MCF 10A (cell line): ENCODE measurements around the gene PPIL1. TPM values are rescaled to one million over a fixed set of nuclear protein-coding genes. Genes with fewer than 3 reads are reported as not detected.
A peak's percentile ranks its signal among the peaks of the same experiment; 100 is the strongest.

ENCODE experiments used
- BruUV-seq: library from RNA; stranded (reverse); fragments of 400-500 nt; replicated peaks from 2 replicates; lab custom pipeline; 2021; lab: Mats Ljungman, UMichigan
- CTCF ChIA-PET: fragments of 300-600 bp; sonication (Branson Sonifier 250); formaldehyde crosslinking; extraction: SDS; loops from one replicate; lab custom pipeline; 2021; ENCODE audit warnings: antibody characterized with exemption, inconsistent platforms; lab: Yijun Ruan, JAX
- POLR2A ChIA-PET: fragments of 300-600, 350-650 bp; sonication (Branson Sonifier 250); formaldehyde crosslinking; extraction: SDS; loops from one replicate; lab custom pipeline; 2020; ENCODE audit warnings: antibody characterized with exemption, inconsistent platforms; lab: Yijun Ruan, JAX
- DNase-seq: peaks from one replicate; pipeline ENCODE4 v3.0.0-alpha.2; 2018; ENCODE audit not compliant: unreplicated experiment
- H3K27ac Mint-ChIP-seq: one replicate; pipeline ENCODE4 v1.8.0; 2022; ENCODE audit warnings: mild to moderate bottlenecking, low read depth, mixed read lengths; ENCODE audit not compliant: unreplicated experiment
- H3K27me3 Mint-ChIP-seq: one replicate; pipeline ENCODE4 v1.8.0; 2022; ENCODE audit warnings: mixed read lengths; ENCODE audit not compliant: insufficient read depth, unreplicated experiment
- H3K36me3 Mint-ChIP-seq: one replicate; pipeline ENCODE4 v1.8.0; 2022; ENCODE audit warnings: mild to moderate bottlenecking, moderate library complexity, mixed read lengths; ENCODE audit not compliant: insufficient read depth, unreplicated experiment
- H3K4me1 Mint-ChIP-seq: one replicate; pipeline ENCODE4 v1.8.0; 2022; ENCODE audit warnings: mixed read lengths; ENCODE audit not compliant: insufficient read depth, unreplicated experiment
- H3K4me3 Mint-ChIP-seq: one replicate; pipeline ENCODE4 v1.8.0; 2022; ENCODE audit warnings: mild to moderate bottlenecking, moderate library complexity, mixed read lengths; ENCODE audit not compliant: unreplicated experiment
- H3K9me3 Mint-ChIP-seq: one replicate; pipeline ENCODE4 v1.8.0; 2022; ENCODE audit warnings: mixed read lengths; ENCODE audit not compliant: unreplicated experiment
- CTCF ChIP-seq: fragments of 200-600 bp; IDR thresholded peaks from one replicate; pipeline ENCODE4 v1.8.0; 2022; ENCODE audit warnings: antibody characterized with exemption, mild to moderate bottlenecking; ENCODE audit not compliant: unreplicated experiment
- intact Hi-C: fragments of 100-400 bp; cut with micrococcal nuclease; formaldehyde crosslinking; loops from 2 replicates; pipeline ENCODE4 v1.14.1; 2022
- total RNA-seq: library from RNA; stranded (reverse); gene quantifications from 2 replicates; pipeline ENCODE4 v1.2.3, GENCODE V29; 2022

The PPIL1 gene
- total RNA-seq, 1 experiment from 2014 or later: 54.9 TPM

GRCh38 chr6:36833182-36833789, 41.3 kb downstream of the PPIL1 start:
- Mint-ChIP-seq H3K27me3 (peaks cover 5% of the 10 kb centered on the region), H3K36me3 (no peaks in the 10 kb centered on the region), H3K4me3 (no peak overlapping the region), H3K9me3 (no peaks in the 10 kb centered on the region), H3K27ac (no peak overlapping the region), H3K4me1 (peaks cover 11% of the 10 kb centered on the region)
- intact Hi-C loops: no loop called here
- no peak for TF ChIP-seq CTCF
- no TSS peak for BruUV-seq
- CTCF ChIA-PET: interaction anchor here (0.6 kb wide), 1 partner anchor 531 kb away, joined by 3 read pairs; no protein-coding TSS in a partner anchor
- POLR2A ChIA-PET: interaction anchor here (0.9 kb wide), 1 partner anchor 16 kb away, joined by 3 read pairs; no protein-coding TSS in a partner anchor
- no peak for DNase-seq

GRCh38 chr6:36832313-36832712, 42.3 kb downstream of the PPIL1 start:
- POLR2A ChIA-PET: interaction anchor here (0.6 kb wide), 1 partner anchor 84 kb away, joined by 3 read pairs; no protein-coding TSS in a partner anchor
- H3K9me3 Mint-ChIP-seq: no peaks in the 10 kb centered on the region
- no peak for TF ChIP-seq CTCF
- peaks cover 15% of the 10 kb centered on the region for H3K4me1 Mint-ChIP-seq
- no peak overlapping the region for H3K27ac Mint-ChIP-seq
- CTCF ChIA-PET: interaction anchor here (0.7 to 1.5 kb wide), 2 partner anchors 17 to 66 kb away, joined by 3 to 5 read pairs; no protein-coding TSS in a partner anchor
- BruUV-seq: no TSS peak
- H3K36me3 Mint-ChIP-seq: no peaks in the 10 kb centered on the region
- no peaks in the 10 kb centered on the region for H3K27me3 Mint-ChIP-seq
- H3K4me3 Mint-ChIP-seq: no peak overlapping the region
- intact Hi-C loops: no loop called here
- DNase-seq: no peak

GRCh38 chr6:36830577-36830976, 44.0 kb downstream of the PPIL1 start:
- Mint-ChIP-seq H3K27me3 (no peaks in the 10 kb centered on the region), H3K27ac (no peak overlapping the region), H3K4me1 (peaks cover 20% of the 10 kb centered on the region), H3K36me3 (no peaks in the 10 kb centered on the region), H3K4me3 (no peak overlapping the region), H3K9me3 (no peaks in the 10 kb centered on the region)
- intact Hi-C loops: no loop called here
- BruUV-seq: no TSS peak
- no peak for TF ChIP-seq CTCF
- DNase-seq: no peak
- ChIA-PET POLR2A (interaction anchor here (0.5 to 1.2 kb wide), 3 partner anchors 18 to 1180 kb away, joined by 3 read pairs; no protein-coding TSS in a partner anchor), CTCF (no interaction called here)

- intact Hi-C loops: no loop called here
- no TSS peak for BruUV-seq
- Mint-ChIP-seq H3K9me3 (no peaks in the 10 kb centered on the region), H3K4me3 (no peak overlapping the region), H3K27ac (no peak overlapping the region), H3K36me3 (no peaks in the 10 kb centered on the region), H3K27me3 (no peaks in the 10 kb centered on the region), H3K4me1 (peaks cover 20% of the 10 kb centered on the region)
- ChIA-PET POLR2A (interaction anchor here (1.0 to 1.2 kb wide), 3 partner anchors 19 to 147 kb away, joined by 3 read pairs; no protein-coding TSS in a partner anchor), CTCF (no interaction called here)
- TF ChIP-seq CTCF: no peak
- DNase-seq: peak; percentile 68
Measured at GRCh38 chr6:36829919-36830544, 44.6 kb downstream of the PPIL1 start.
